Measurements from ENCODE around the gene TIMP2.

DNA sequence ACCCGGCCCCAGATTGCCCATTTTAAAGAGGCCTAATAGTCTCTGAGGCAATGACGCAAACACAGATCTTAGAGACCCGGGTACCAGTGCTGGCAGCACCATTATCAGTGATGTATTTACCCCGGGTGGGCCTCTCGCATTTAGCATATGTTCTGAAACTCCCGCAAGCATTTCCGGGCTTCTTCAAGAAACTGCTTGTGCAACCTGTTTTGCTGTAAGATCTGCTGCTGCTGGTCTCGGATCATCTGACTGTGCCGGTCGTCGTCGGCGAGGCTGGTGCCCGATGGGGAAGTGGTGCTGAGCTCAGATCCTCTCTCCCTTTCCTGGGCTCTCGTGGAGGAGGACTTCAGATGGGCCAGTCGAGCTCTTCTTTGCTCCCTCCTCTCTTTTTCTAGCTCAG, 34.7 kb downstream of the TIMP2 start:
- no peak for TF ChIP-seq POLR2AphosphoS5 (IDR thresholded peaks at IDR 0.05; ENCODE audit: insufficient read depth, low read depth, low read length)
- TF ChIP-seq POLR2A (IDR thresholded peaks at IDR 0.05; ENCODE audit: low read depth, low read length) = no peak
- TF ChIP-seq, protein P1, sequence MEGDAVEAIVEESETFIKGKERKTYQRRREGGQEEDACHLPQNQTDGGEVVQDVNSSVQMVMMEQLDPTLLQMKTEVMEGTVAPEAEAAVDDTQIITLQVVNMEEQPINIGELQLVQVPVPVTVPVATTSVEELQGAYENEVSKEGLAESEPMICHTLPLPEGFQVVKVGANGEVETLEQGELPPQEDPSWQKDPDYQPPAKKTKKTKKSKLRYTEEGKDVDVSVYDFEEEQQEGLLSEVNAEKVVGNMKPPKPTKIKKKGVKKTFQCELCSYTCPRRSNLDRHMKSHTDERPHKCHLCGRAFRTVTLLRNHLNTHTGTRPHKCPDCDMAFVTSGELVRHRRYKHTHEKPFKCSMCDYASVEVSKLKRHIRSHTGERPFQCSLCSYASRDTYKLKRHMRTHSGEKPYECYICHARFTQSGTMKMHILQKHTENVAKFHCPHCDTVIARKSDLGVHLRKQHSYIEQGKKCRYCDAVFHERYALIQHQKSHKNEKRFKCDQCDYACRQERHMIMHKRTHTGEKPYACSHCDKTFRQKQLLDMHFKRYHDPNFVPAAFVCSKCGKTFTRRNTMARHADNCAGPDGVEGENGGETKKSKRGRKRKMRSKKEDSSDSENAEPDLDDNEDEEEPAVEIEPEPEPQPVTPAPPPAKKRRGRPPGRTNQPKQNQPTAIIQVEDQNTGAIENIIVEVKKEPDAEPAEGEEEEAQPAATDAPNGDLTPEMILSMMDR (IDR thresholded peaks at IDR 0.05; ENCODE audit: extremely low read depth in 1 of 2, insufficient read depth in 1 of 2, low read depth in 1 of 2, low read length in 2 of 2) = no peak
- no peak for TF ChIP-seq MYC (IDR thresholded peaks at IDR 0.05; ENCODE audit: low read depth, low read length)
- no peak for TF ChIP-seq FOS (IDR thresholded peaks at IDR 0.05; ENCODE audit: borderline replicate concordance, insufficient read depth, low read length)
- TF ChIP-seq, protein P2, sequence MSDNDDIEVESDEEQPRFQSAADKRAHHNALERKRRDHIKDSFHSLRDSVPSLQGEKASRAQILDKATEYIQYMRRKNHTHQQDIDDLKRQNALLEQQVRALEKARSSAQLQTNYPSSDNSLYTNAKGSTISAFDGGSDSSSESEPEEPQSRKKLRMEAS (IDR thresholded peaks at IDR 0.05; ENCODE audit: insufficient read depth, insufficient read length) = no peak
